Skin epidermis (tissue), 12 donors: ENCODE data around the gene RBMX2.
A peak's percentile ranks its signal among the peaks of the same experiment; 100 is the strongest.
"Not testable (repeated sequence)": the region's sequence is repeated elsewhere in the genome, so short reads cannot be mapped to it uniquely, and the experiment has no call there.

Experiments
- H3K27ac ChIP-seq, 21 experiments: fragments of 200-600 bp; sonication (generic) in 11 of 21; one replicate each; pipeline ENCODE4 v1.5.0; 2020; ENCODE audit warnings: mild to moderate bottlenecking in 3 of 21, inconsistent platforms in 2 of 21, moderate library complexity in 2 of 21
- H3K4me3 ChIP-seq, 7 experiments: fragments of 200-600 bp; sonication (generic) in 2 of 7; one replicate each; pipeline ENCODE4 v1.5.0; 2020; ENCODE audit warnings: inconsistent platforms in 2 of 7, mild to moderate bottlenecking in 2 of 7, moderate library complexity in 1 of 7

RBMX2 gene

GRCh38 chrX:130401415-130402207 is at the start of gene RBMX2:
RBMX2 (plus strand) TSS chrX:130401987; CDS start chrX:130402033, 46 bp downstream.
- Histone ChIP-seq H3K27ac (peak within 1 kb of the TSS in 20 of 21 experiments; percentile 18 to 85 (median 72)), H3K4me3 (peak within 1 kb of the TSS; percentile 52 to 68 (median 59))

GRCh38 chrX:130352050-130352449 is 49.7 kb upstream of the RBMX2 start:
- not testable (repeated sequence) for H3K27ac ChIP-seq, H3K4me3 ChIP-seq

- Histone ChIP-seq H3K27ac (no peak overlapping the region), H3K4me3 (no peak overlapping the region)
Measured at GRCh38 chrX:130376077-130376476, 25.7 kb upstream of the RBMX2 start.

GRCh38 chrX:130378024-130378669 is 23.6 kb upstream of the RBMX2 start:
- Histone ChIP-seq H3K4me3 (no peak overlapping the region), H3K27ac (no peak overlapping the region)

DNA sequence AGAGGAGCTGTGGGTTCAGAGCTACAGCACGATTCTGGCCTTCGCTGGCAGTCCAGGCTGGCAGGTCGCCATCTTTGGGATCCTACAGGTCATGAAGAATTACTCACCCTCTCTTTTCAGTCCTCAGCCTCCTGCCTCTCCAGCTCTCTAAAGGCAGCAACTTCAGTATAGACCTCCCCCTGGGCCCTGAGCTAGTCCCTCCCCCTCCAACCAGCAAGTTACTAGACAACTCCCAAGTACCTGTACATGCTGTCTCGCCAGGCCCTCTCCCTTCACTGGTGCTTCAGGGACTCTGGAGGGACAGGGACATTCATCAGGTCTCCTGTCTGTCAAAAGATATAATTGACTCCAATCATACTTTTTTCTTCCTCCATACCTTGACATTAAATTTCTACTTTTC is 16.3 kb upstream of the RBMX2 start, which contains the start of gene GPR119:
TSS of gene GPR119 (minus strand) at position 155 of the 400 bp plus-strand sequence. CDS start 227 bp downstream, outside the sequence.
- Histone ChIP-seq H3K4me3 (no peak within 1 kb of the TSS), H3K27ac (no peak within 1 kb of the TSS)

DNA sequence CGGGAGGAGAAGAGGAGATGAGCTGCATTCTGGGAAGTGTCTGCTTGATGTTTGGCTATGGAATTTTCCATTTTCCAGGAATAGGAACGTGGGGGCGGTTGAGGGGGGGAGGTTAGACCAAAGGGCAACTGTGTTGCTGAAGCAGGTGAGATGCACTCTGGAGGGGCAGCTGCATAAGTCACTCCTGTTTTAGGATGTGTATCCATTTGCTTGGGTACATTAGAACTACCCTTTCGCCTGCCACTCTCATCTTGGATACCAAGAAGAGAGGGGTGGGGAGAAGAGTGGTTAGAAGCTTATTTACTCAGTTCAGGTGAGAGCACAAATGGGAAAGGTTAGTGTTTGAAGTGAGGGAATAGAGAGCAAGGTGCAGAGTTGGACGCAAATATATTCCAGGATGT is 15.4 kb upstream of the RBMX2 start:
- Histone ChIP-seq H3K27ac (no peak overlapping the region), H3K4me3 (no peak overlapping the region)

DNA sequence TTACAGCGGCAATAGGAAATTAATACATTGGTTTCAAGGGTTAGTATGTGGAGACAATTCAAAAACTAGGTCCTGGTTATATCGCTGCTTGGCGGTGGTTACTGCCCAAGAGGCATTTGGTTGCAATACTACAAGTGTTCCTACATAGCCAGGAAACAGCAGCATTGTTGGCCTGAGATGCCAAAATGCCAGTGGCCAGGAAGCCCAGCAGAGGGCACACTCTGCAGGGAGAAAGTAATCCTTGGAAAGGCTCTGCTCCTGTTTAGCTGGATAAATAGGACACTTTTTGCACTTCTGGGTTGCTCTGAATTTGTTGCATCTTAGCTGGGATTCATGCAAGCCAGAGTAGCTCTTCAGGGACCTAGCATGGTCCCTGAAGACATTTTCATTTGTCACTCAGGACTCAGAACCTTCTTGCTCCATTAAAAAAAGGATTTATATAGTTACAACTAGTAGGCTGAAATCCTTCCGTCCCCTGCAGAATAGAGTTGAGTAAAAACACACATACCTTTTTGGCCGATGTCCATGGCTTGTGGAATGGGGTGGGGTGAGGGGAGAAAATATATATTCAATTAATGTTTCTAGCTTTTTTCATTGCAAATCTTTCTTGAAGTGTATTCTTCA is 8.2 kb upstream of the RBMX2 start:
- Histone ChIP-seq H3K27ac (no peak overlapping the region), H3K4me3 (no peak overlapping the region)

DNA sequence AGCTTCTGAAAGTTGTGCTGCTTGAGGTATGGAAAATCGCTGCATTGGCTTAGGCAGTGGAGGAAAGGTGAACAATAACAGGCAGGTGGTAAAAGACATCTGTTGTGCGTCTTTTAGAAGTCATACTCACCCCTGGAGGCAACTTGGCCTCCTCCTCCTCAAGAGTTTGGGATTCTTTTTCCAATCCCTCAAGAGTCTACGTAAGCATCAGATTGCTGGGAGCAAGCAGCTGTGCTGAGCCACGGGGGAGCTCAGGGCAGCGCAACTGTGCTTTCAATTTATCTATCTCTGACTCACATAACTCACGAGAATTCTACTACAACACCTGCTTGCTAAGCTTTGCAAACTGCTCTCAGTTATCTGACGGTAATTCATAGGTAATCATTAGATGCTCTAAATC is 6.4 kb upstream of the RBMX2 start:
- no peak overlapping the region for H3K4me3 ChIP-seq
- no peak overlapping the region for H3K27ac ChIP-seq

GRCh38 chrX:130402208-130402684 is 459 bp downstream of the RBMX2 start:
- peak overlapping the region in 19 of 21 experiments; percentile 55 to 85 (median 73) for H3K27ac ChIP-seq
- H3K4me3 ChIP-seq, result peak overlapping the region; percentile 52 to 68 (median 59)

DNA sequence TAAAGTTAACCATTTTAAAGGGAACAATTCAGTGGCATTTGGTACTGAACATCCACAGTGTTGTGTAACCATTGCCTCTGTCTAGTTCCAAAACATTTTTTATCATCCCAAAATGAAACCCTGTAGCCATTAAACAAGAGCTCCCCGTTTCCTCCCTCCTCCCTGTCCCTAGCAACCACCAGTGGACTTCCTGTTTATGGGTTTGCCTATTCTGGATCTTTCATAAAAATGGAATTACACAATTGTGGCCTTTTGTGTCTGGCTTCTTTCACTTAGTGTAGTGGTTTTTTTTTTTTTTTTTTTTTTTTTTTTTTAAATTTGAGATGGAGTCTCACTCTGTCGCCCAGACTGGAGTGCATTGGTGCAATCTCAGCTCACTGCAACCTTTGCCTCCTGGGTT is 11.6 kb downstream of the RBMX2 start:
- no peak overlapping the region for H3K4me3 ChIP-seq
- H3K27ac ChIP-seq, result no peak overlapping the region

GRCh38 chrX:130414800-130415199 is 13.0 kb downstream of the RBMX2 start:
- no peak overlapping the region for H3K27ac ChIP-seq
- no peak overlapping the region for H3K4me3 ChIP-seq

- no peak overlapping the region for H3K4me3 ChIP-seq
- no peak overlapping the region for H3K27ac ChIP-seq
Measured at GRCh38 chrX:130415201-130415600, 13.4 kb downstream of the RBMX2 start.

DNA sequence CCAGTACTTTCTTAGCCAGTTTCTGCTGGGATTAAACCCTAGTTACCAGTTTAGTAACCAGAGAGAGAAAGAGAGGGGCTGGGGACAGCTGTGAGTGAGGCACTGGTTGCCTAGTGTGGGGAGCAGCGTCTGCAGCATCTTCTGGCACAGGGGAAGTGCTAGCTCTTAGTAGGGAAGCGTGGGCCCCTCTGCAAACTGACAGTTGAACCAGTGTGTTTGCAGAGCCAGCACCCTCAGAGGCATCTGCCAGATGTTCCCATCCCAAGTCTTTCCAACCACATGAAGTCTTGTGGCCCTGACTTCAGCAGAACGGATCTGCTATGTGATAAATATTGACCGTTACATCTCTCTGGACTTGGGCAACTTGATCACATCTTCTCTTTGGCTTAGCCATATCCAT is 15.0 kb downstream of the RBMX2 start:
- Histone ChIP-seq H3K27ac (no peak overlapping the region), H3K4me3 (no peak overlapping the region)

DNA sequence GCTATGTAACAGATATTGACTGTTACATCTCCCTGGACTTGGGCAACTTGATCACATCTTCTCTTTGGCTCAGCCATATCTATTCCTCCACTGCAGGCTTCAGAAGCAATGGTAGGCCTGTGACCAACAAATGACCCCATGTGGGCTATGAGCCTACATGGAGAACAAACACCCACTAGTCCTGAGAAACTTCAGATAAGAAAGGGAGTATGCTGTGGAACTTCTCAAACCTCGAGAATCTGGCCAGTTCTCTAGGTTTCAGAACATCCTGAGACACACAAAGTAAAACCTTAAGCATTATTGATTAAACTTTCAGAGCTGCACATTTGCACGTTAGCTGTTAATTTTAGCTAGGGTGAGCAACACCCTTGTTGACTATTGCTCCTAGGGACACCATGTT is 16.3 kb downstream of the RBMX2 start:
- H3K4me3 ChIP-seq, result no peak overlapping the region
- no peak overlapping the region for H3K27ac ChIP-seq

DNA sequence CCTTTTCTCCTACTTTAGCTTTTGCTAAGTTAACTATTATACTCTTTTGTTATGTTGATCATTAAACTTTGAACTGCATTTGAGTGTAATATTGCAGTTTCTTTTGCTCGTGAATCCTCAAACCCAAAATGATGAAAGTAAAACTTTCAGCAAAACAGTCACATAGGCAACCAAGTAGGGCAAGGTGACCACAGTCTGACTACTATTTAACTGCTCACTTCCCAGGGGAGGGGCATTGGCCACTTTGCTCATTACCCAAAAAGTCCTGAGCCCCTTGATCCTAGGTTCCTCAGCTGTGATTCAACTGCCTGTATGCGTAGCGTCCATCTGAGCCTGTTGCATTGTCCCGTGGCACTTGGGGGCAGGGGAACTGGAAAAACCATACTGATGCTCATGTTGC is 17.0 kb downstream of the RBMX2 start:
- Histone ChIP-seq H3K4me3 (no peak overlapping the region), H3K27ac (no peak overlapping the region)

GRCh38 chrX:130419263-130419662 is 17.5 kb downstream of the RBMX2 start:
- Histone ChIP-seq H3K4me3 (no peak overlapping the region), H3K27ac (no peak overlapping the region)

DNA sequence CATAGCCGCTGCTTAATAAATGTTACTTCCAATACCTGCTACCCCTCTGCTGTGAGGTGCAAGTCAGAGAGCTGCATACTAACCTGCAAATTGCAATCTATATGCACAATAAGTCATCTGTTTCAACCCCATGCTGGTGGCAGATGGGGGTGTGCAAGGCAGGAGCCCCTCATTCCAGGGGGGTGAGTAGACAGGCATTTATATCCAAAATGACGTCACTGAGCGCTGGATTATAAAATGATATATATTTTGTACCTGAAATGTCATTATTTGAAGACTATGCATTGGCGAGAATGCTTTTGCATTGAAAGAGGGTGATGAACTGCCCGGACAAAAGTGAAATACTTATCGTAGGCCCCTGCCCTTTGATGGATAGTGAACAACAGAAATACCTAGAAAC is 24.7 kb downstream of the RBMX2 start:
- Histone ChIP-seq H3K4me3 (no peak overlapping the region), H3K27ac (no peak overlapping the region)

DNA sequence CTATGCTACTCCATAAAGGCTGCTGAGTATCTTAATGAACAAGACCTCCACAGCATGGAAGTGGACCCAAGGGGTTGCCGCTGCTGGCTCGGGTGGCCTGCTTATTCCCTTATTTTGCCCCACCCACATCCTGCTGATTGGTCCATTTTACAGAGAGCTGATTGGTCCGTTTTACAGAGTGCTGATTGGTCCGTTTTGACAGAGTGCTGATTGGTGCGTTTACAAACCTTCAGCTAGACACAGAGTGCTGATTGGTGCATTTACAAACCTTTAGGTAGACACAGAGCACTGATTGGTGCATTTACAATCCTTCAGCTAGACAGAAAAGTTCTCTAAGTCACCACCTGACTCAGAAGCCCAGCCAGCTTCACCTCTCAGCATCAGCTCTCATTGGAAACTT is 27.4 kb downstream of the RBMX2 start:
- not testable (repeated sequence) for H3K27ac ChIP-seq, H3K4me3 ChIP-seq

- H3K27ac ChIP-seq, result no peak overlapping the region
Measured at GRCh38 chrX:130435937-130436336, 34.1 kb downstream of the RBMX2 start.

DNA sequence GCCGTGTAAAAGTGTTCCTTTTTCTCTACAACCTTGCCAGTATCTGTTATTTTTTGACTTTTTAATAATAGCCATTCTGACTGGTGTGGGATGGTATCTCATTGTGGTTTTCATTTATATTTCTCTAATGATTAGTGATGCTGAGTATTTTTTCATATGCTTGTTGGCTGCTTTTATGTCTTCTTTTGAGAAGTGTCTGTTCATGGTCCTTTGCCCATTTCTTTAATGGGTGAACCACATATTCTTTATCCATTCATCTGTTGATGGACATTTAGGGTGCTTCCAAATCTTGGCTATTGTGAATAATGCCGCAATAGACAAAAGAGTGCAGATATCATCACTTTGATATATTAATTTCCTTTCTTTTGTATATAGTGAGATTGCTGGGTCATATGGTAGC is 36.2 kb downstream of the RBMX2 start:
- H3K4me3 ChIP-seq, H3K27ac ChIP-seq: not testable (repeated sequence)

More at GRCh38 chrX:130435937-130436336, 34.1 kb downstream of the RBMX2 start:
- H3K4me3 ChIP-seq, result no peak overlapping the region

- H3K27ac ChIP-seq, result no peak overlapping the region
- no peak overlapping the region for H3K4me3 ChIP-seq
Measured at GRCh38 chrX:130443875-130444274, 42.1 kb downstream of the RBMX2 start.
